Adrenal gland (tissue), 12 donors: ENCODE results near the gene SYT2. TPM values are rescaled to one million over a fixed set of nuclear protein-coding genes. Genes with fewer than 3 reads are reported as not detected.

Experiments used
- DNase-seq, 7 donors: peaks; one replicate each; pipeline ENCODE4 v3.0.0-alpha.2; 2019 to 2020
- H3K27ac ChIP-seq, 5 donors: fragments of 200-600 bp; sonication (generic) in 4 of 5; 1 replicate in 3 of 5; 2 replicates in 2 of 5; pipeline versions ENCODE4 v1.5.1 to v1.8.0; 2016 to 2020; ENCODE audit warnings: mild to moderate bottlenecking in 1 of 5
- H3K27me3 ChIP-seq: fragments of 200-600 bp; 2 replicates; pipeline ENCODE4 v1.8.0; 2021
- H3K36me3 ChIP-seq, 2 donors: fragments of 200-600 bp; replicated peaks in 1 of 2; 1 replicate in 1 of 2; 2 replicates in 1 of 2; pipeline versions ENCODE4 v1.5.1 to v1.8.0; 2018 to 2022
- H3K4me1 ChIP-seq, 2 donors: fragments of 200-600 bp; replicated peaks in 1 of 2; 1 replicate in 1 of 2; 2 replicates in 1 of 2; pipeline versions ENCODE4 v1.5.1 to v1.8.0; 2018 to 2021
- H3K4me3 ChIP-seq, 4 donors: fragments of 200-600 bp; sonication (generic) in 3 of 4; one replicate each; pipeline ENCODE4 v1.5.1; 2016 to 2018
- H3K9me3 ChIP-seq, 3 donors: fragments of 200-600 bp; sonication (generic) in 1 of 3; replicated peaks in 1 of 3; 1 replicate in 2 of 3; 2 replicates in 1 of 3; pipeline versions ENCODE4 v1.5.1 to v1.8.0; 2016 to 2021
- POLR2A ChIP-seq, 2 donors: fragments of 450-650 bp; IDR thresholded peaks; one replicate each; pipeline ENCODE4 v1.6.1; 2017; ENCODE audit warnings: antibody characterized with exemption in 2 of 2, mild to moderate bottlenecking in 2 of 2, moderate library complexity in 1 of 2
- WGBS, 4 donors: extraction: QIAGEN DNeasy Blood & Tissue Kit in 2 of 4; methylation state at CpG; one replicate each; pipeline versions ENCODE4 v1.1.5 to v1.1.7; 2013 to 2017; 5-methylcytosine and 5-hydroxymethylcytosine counted together
- intact Hi-C, 2 donors: fragments of 100-400 bp; cut with DNase I; formaldehyde crosslinking; loops; one replicate each; pipeline versions ENCODE4 v1.14.1 to v1.15.0; 2022 to 2023
- polyA plus RNA-seq, 3 donors: library from polyadenylated mRNA; stranded (reverse); fragments of 200-250 nt in 2 of 3; fragments of 350-450 nt in 1 of 3; fragmentation: Illumina TruSeq in 1 of 3; extraction: RNeasy Lipid Tissue Mini Kit (QIAGEN cat#74804) in 1 of 3; gene quantifications; one replicate each; pipeline ENCODE4 v1.2.3, GENCODE V29; 2013 to 2014
- total RNA-seq, 9 donors: library from RNA; depleted of rRNA in 4 of 9; stranded (reverse); fragments of >200 nt in 4 of 9; fragments of 120-200 nt in 1 of 9; fragmentation: NEBNext Ultra II Directional in 1 of 9; extraction: Animal tissue kit (Norgen Biotek cat#: 25700) in 1 of 9; gene quantifications; one replicate each; pipeline versions ENCODE4 v1.1.0 to v1.2.4, GENCODE V29; 2013 to 2023
- TF ChIP-seq, protein P1 (sequence below), 6 experiments: fragments of 450-650 bp in 4 of 6; fragments of 200-600 bp in 2 of 6; sonication (generic) in 1 of 6; IDR thresholded peaks; 1 replicate in 5 of 6; 2 replicates in 1 of 6; pipeline versions ENCODE4 v1.5.1 to v1.8.0; 2016 to 2021; ENCODE audit warnings: antibody characterized with exemption in 6 of 6, mild to moderate bottlenecking in 2 of 6, moderate library complexity in 1 of 6
- donor health status: healthy with polysubstance abuse.
- donor health status: Bipolar disorder and iron deficiency.
- donor health status: DM: yes; HTN: yes; CAD: no.
- donor health status: DM: no; HTN: no; CAD: no.
- donor health status: DM: no; HTN: no; CAD: no.
- donor health status: DM: yes; HTN: yes; CAD: no.

The SYT2 gene
- total and polyA plus RNA-seq, 12 donors: 0.08 to 3.8 (median 0.44) TPM; not detected in 3

DNA sequence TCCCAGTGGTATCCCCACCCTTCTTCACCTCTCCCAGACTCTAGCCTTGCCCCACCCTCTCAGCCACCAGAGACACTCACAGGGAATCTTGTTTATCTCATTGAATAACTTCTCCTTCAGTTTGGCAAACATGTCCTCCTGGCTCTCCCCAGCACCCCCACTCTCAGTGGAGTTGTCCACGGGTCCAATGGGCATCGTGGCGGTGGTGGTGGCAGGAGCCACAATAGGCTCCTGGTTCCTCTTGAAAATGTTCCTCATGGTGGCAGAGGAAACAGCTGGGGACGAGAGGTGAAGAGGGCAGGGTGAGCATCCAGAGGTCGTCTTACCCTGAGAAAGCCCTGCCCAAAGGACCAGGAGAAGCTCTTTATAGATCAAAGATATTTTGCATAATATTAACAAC, 104.7 kb downstream of the SYT2 start:
- H3K36me3 ChIP-seq: no peaks in the 10 kb centered on the region
- TF ChIP-seq POLR2A (IDR thresholded peaks at IDR 0.05): no peak
- TF ChIP-seq, protein P1, sequence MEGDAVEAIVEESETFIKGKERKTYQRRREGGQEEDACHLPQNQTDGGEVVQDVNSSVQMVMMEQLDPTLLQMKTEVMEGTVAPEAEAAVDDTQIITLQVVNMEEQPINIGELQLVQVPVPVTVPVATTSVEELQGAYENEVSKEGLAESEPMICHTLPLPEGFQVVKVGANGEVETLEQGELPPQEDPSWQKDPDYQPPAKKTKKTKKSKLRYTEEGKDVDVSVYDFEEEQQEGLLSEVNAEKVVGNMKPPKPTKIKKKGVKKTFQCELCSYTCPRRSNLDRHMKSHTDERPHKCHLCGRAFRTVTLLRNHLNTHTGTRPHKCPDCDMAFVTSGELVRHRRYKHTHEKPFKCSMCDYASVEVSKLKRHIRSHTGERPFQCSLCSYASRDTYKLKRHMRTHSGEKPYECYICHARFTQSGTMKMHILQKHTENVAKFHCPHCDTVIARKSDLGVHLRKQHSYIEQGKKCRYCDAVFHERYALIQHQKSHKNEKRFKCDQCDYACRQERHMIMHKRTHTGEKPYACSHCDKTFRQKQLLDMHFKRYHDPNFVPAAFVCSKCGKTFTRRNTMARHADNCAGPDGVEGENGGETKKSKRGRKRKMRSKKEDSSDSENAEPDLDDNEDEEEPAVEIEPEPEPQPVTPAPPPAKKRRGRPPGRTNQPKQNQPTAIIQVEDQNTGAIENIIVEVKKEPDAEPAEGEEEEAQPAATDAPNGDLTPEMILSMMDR (IDR thresholded peaks at IDR 0.05): no peak
- no peak overlapping the region for H3K27ac ChIP-seq
- H3K4me1 ChIP-seq: no peaks in the 10 kb centered on the region
- intact Hi-C loops: no loop called here
- DNase-seq: no peak
- H3K27me3 ChIP-seq: no peaks in the 10 kb centered on the region
- H3K9me3 ChIP-seq: no peaks in the 10 kb centered on the region
- 78 to 86% (median 83%) methylated on average over 5 of the region's 5 CpGs for WGBS, 4 donors
- H3K4me3 ChIP-seq: no peak overlapping the region

- intact Hi-C loops: no loop called here
Observed at GRCh38 chr1:202603435-202603834, 106.8 kb downstream of the SYT2 start.

GRCh38 chr1:202600432-202601041, 109.7 kb downstream of the SYT2 start:
- no peaks in the 10 kb centered on the region for H3K36me3 ChIP-seq
- H3K27me3 ChIP-seq: no peaks in the 10 kb centered on the region
- WGBS, 4 donors: 82 to 88% (median 84%) methylated on average over 5 to 10 of the region's 10 CpGs
- H3K9me3 ChIP-seq: no peaks in the 10 kb centered on the region
- H3K4me1 ChIP-seq: peaks cover 0 to 4% of the 10 kb centered on the region in 2 donors
- intact Hi-C loops: no loop called here
- DNase-seq: no peak
- no peak overlapping the region for H3K4me3 ChIP-seq
- no peak overlapping the region for H3K27ac ChIP-seq
- TF ChIP-seq POLR2A (IDR thresholded peaks at IDR 0.05): no peak
- TF ChIP-seq, protein P1 (IDR thresholded peaks at IDR 0.05): peak in 1 of 6 experiments; percentile 7

More at GRCh38 chr1:202603435-202603834, 106.8 kb downstream of the SYT2 start:
- Histone ChIP-seq H3K4me3 (no peak overlapping the region), H3K4me1 (peaks cover 0 to 4% of the 10 kb centered on the region in 2 donors), H3K27ac (no peak overlapping the region), H3K27me3 (no peaks in the 10 kb centered on the region), H3K9me3 (no peaks in the 10 kb centered on the region), H3K36me3 (no peaks in the 10 kb centered on the region)
- DNase-seq: no peak
- TF ChIP-seq POLR2A (IDR thresholded peaks at IDR 0.05): no peak
- TF ChIP-seq, protein P1 (IDR thresholded peaks at IDR 0.05): no peak
- 90 to 100% (median 93%) methylated on average over 2 of the region's 2 CpGs for WGBS, 4 donors

DNA sequence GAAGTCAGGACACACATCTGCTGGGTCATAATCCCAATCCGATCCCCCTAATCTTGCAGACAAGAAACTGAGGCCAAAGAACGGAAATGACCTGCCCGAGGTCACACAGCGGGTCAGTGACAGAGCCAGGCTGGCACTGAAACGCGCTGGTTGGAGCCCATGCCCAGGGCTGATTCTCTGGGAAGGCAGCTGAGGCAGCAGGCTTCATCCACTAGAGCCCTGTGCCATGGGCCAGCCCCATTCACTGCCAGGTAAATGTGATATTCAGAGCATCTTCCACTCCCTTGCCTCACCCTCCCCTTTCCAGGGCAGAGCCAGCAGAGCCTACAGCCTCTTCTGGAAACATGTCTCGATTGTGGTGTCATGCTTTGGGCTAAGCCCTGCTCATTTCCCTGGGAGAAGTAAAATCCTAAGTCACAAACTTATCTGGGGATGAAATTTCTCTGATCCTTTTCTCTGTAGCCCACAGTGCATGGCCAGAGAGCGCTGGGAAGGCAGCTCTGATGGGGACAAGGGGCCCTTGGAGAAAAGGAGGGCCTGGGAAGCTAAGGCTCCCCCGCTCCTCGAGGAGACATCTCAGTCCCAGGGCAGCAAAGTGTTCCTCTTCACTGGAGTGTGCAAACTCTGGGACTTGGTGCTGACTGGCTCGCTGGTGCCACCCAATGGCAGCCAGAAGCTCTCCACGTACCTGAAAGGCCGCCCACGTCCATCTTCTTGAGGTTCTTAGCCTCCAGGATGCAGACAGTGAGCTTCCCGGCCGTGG, 110.4 kb downstream of the SYT2 start:
- Histone ChIP-seq H3K4me3 (no peak overlapping the region), H3K36me3 (no peaks in the 10 kb centered on the region), H3K27me3 (no peaks in the 10 kb centered on the region), H3K4me1 (peaks cover 0 to 4% of the 10 kb centered on the region in 2 donors), H3K27ac (peak overlapping the region in 1 of 5 donors; percentile 12), H3K9me3 (no peaks in the 10 kb centered on the region)
- TF ChIP-seq, protein P1 (IDR thresholded peaks at IDR 0.05): peak; percentile 35 to 79 (median 64)
- TF ChIP-seq POLR2A (IDR thresholded peaks at IDR 0.05): no peak
- peak; percentile 55 to 84 (median 60) for DNase-seq
- WGBS, 4 donors: 50 to 76% (median 57%) methylated on average over 8 to 16 of the region's 16 CpGs
- intact Hi-C loops: no loop called here
